GM10248 (cell line): ENCODE measurements around the gene CHRM3.

ENCODE experiments used
- CTCF ChIA-PET: fragments of 300-600 bp; sonication (Branson Sonifier 250); formaldehyde crosslinking; extraction: SDS; loops from one replicate; lab custom pipeline; 2021; ENCODE audit warnings: antibody characterized with exemption; lab: Yijun Ruan, JAX
- POLR2A ChIA-PET: fragments of 350-650 bp; sonication (Branson Sonifier 250); formaldehyde crosslinking; extraction: SDS; loops from one replicate; lab custom pipeline; 2020; ENCODE audit warnings: antibody characterized with exemption; lab: Yijun Ruan, JAX
- DNase-seq: peaks from one replicate; pipeline ENCODE4 v3.0.0; 2012; ENCODE audit errors: extremely low spot score
- TF ChIP-seq, protein P1 (sequence below): IDR thresholded peaks from 2 replicates; pipeline ENCODE4 v1.5.1; 2012; ENCODE audit warnings: mild to moderate bottlenecking, low read depth; ENCODE audit errors: extremely low read depth, missing control alignments, control extremely low read depth

CHRM3 gene

DNA sequence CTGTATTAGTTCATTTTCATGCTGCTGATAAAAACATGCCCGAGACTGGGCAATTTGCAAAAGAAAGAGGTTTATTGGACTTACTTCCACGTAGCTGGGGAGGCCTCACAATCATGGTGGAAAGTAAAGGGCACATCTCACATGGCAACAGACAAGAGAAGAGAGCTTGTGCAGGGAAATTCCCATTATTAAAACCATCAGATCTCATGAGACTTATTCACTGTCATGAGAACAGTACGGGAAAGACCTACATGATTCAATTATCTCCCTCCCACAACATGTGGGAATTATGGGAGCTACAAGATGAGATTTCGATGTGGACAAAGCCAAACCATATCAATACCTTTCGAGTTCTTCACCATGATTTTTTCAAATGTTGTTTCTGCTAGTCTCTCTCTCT, 3.7 kb upstream of the CHRM3 start:
- ChIA-PET CTCF (interaction anchor here (1.2 kb wide), 1 partner anchor 9 kb away, joined by 3 read pairs; no protein-coding TSS in a partner anchor), POLR2A (no interaction called here)
- no peak for DNase-seq
- TF ChIP-seq, protein P1, sequence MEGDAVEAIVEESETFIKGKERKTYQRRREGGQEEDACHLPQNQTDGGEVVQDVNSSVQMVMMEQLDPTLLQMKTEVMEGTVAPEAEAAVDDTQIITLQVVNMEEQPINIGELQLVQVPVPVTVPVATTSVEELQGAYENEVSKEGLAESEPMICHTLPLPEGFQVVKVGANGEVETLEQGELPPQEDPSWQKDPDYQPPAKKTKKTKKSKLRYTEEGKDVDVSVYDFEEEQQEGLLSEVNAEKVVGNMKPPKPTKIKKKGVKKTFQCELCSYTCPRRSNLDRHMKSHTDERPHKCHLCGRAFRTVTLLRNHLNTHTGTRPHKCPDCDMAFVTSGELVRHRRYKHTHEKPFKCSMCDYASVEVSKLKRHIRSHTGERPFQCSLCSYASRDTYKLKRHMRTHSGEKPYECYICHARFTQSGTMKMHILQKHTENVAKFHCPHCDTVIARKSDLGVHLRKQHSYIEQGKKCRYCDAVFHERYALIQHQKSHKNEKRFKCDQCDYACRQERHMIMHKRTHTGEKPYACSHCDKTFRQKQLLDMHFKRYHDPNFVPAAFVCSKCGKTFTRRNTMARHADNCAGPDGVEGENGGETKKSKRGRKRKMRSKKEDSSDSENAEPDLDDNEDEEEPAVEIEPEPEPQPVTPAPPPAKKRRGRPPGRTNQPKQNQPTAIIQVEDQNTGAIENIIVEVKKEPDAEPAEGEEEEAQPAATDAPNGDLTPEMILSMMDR, result no peak

DNA sequence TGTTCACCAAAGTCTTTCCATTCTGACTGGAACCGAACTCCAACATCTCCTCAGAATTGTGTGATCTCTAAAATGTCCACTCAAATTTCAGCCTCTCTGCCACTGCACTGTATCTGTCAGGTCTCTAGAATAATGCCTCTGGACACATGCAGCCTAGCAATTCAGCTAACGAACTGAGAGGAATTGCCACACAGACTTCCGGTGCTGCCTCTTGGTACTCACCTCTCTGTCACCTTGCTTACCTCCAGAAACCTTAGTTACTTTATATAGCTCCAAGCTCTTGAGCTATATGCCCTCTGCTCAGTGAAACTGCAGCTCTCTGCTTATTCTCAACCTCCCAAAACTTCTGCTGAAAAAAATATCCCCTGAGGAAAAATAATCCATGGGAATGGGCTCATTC, 2.7 kb upstream of the CHRM3 start:
- POLR2A ChIA-PET, result no interaction called here
- CTCF ChIA-PET, result interaction anchor here (1.5 kb wide), 1 partner anchor 14 kb away, joined by 5 read pairs; no protein-coding TSS in a partner anchor
- TF ChIP-seq, protein P1, result no peak
- DNase-seq, result no peak

DNA sequence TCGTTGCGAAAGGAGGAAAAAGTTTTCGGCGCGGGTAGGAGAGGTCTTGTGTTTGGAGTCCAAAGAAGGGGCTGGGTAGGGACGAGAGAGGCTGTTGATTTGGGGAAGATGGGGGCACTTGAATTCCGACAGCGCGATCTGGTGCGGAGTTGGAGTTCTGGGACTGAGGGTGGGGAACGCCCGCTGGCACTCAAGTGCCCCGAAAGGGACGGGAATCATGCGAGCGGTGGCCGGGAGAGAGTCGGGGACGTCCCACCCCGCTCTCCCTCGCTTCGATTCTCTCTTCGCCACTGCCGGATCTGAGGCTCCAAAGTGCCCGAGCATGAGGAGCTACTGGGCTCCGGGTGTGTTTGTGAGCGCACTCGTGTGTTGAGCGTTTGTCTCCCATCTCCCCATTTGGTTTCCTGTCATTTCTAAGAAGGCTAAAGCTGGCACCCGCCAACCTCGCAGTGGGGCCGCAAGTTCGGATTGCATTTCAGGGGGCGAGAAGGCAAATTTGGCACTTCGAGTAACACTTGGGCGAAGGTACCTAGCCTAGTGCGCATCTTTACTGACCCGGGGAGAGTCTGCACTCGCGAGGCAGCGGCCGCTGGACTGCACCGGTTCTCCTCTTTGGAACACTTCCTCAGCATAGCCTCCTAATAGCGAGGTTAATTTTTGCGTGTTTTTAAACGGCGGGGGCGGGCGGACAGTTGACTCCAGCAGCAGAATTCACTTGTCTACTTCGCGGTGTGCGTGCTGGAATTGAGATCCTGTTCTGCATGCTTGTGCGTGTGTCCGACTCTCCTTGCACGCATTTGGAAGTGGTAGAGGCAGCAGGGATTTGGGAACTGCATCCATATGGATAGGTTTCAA, 1.2 kb downstream of the CHRM3 start:
- CTCF ChIA-PET, result no interaction called here
- POLR2A ChIA-PET, result no interaction called here
- no peak for DNase-seq
- TF ChIP-seq, protein P1, result no peak

DNA sequence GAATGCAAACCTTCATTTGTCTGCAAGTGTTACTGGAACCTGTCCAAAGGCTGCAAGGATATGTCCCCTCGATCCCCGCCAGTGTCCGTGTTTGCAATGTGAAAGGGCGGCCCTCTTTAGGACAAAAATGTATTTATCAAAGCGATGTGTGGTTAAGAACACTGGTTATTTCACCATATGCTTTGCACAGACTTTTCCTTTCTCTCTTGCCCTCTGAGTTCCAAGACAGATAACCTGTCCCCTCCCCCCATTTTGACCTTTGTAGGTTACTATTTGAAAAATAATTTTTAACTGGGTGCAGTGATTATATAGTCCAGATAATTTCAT, 1.8 kb downstream of the CHRM3 start:
- CTCF ChIA-PET, result no interaction called here
- DNase-seq, result no peak
- POLR2A ChIA-PET, result no interaction called here
- TF ChIP-seq, protein P1, result no peak

DNA sequence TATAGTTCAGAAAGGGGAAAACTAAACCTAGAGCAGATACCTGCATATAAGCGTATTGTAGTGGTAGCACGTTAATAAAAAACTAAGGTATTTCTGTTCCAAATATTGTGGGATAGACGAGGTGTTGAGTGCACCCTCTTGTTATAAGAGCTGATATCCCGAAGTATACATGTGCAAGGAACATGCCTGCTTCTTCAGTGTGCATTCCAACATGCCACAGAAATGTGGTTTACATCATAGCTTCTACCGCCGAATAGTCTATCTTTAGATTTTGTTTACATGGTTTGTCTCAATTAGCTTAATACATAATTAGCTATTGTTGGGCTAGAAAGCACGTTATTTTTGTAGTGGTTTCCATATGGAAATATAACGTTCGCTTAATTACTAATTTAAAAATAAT, 2.2 kb downstream of the CHRM3 start:
- ChIA-PET CTCF (no interaction called here), POLR2A (no interaction called here)
- TF ChIP-seq, protein P1, result no peak
- DNase-seq, result no peak

DNA sequence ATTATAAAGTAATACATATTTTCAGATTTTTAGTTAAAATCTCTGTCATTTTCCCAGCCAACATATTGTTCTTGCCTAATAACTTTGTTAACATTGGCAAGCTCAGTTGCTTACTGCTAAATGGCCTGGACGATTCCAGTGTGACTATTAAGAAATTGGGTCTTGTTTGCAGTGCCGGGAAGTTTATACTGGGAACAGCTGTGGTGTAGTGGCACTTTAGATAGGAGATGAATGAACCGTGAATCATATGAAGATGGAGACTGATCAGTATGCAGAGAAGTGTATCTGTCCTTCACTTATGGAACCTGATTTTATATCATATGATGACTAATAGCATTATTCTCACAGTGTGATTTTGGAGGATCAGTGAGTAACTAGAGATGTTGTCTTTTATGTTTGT, 3.3 kb downstream of the CHRM3 start:
- POLR2A ChIA-PET, result no interaction called here
- CTCF ChIA-PET, result no interaction called here
- TF ChIP-seq, protein P1, result no peak
- DNase-seq, result no peak

DNA sequence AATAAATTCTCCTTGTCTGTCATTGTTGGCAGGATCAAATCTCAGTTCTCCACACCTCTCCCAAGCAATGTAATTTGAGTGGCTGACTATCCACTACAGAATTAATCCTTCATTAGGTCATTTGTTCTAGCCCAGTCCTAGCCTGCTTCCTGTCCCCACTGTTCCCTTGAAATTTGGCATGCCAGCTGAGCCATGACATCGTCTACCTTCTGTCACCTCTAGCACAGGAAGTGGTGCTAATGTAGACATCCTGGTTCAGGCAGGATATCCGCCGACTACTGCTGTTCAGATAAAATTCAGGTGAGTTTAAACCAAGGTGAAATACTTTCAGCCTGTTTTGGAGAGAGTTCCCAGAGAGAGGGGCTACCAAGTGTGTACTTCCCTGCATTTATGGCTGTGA, 5.9 kb downstream of the CHRM3 start:
- ChIA-PET POLR2A (no interaction called here), CTCF (no interaction called here)
- TF ChIP-seq, protein P1, result no peak
- no peak for DNase-seq
